LNCAP (cell line): Measurements from ENCODE around the gene RNF40.

Experiments
- CTCF ChIP-seq: fragments of 450-650 bp; IDR thresholded peaks from 2 replicates; pipeline ENCODE4 v1.5.1; 2017; ENCODE audit warnings: mild to moderate bottlenecking

RNF40 gene

GRCh38 chr16:30761928-30762902 is at the start of gene RNF40, which contains the start of gene CFAP119:
Gene RNF40, plus strand, starts transcription at chr16:30762322. Its CDS starts 224 bp downstream, at chr16:30762546.
Gene CFAP119, minus strand, starts transcription at chr16:30762062. Its CDS starts 314 bp downstream, at chr16:30761748.
- no peak for TF ChIP-seq CTCF

GRCh38 chr16:30715750-30716445 is 46.2 kb upstream of the RNF40 start:
- no peak for TF ChIP-seq CTCF

GRCh38 chr16:30720086-30720485 is 42.0 kb upstream of the RNF40 start:
- TF ChIP-seq CTCF: no peak

GRCh38 chr16:30720694-30721093 is 41.4 kb upstream of the RNF40 start:
- TF ChIP-seq CTCF: no peak

GRCh38 chr16:30721167-30721566 is 41.0 kb upstream of the RNF40 start:
- TF ChIP-seq CTCF: no peak

GRCh38 chr16:30721606-30722005 is 40.5 kb upstream of the RNF40 start:
- TF ChIP-seq CTCF: no peak

GRCh38 chr16:30722443-30722842 is 39.7 kb upstream of the RNF40 start:
- TF ChIP-seq CTCF: no peak
